PC-9 (cell line): ENCODE measurements around the gene E2F7. TPM values are rescaled to one million over a fixed set of nuclear protein-coding genes. Genes with fewer than 3 reads are reported as not detected.

Source experiments
- BruUV-seq: library from RNA; stranded (reverse); fragments of 400-500 nt; replicated peaks from 2 replicates; lab custom pipeline; 2021; lab: Mats Ljungman, UMichigan
- CTCF ChIA-PET: fragments of 300-600 bp; sonication (Branson Sonifier 250); formaldehyde crosslinking; loops from one replicate; lab custom pipeline; 2022; ENCODE audit warnings: antibody characterized with exemption; lab: Charles Lee
- POLR2A ChIA-PET: fragments of 300-600 bp; sonication (Branson Sonifier 250); formaldehyde crosslinking; loops from one replicate; lab custom pipeline; 2022; ENCODE audit warnings: antibody characterized with exemption; ENCODE audit not compliant: unreplicated experiment; lab: Charles Lee
- DNase-seq, 2 experiments: peaks; one replicate each; pipeline versions ENCODE4 v3.0.0 to v3.0.0-alpha.2; 2015 to 2022; ENCODE audit warnings: mixed read lengths in 1 of 2
- H2AFZ ChIP-seq: fragments of 200-600 bp; sonication (generic); 2 replicates; pipeline ENCODE4 v1.8.1; 2017; ENCODE audit warnings: antibody characterized with exemption
- H3F3A ChIP-seq: fragments of 200-600 bp; sonication (generic); 2 replicates; pipeline ENCODE4 v1.8.1; 2017; ENCODE audit warnings: antibody characterized with exemption, mild to moderate bottlenecking, low read depth; ENCODE audit not compliant: insufficient read depth
- H3K27ac ChIP-seq: fragments of 200-600 bp; sonication (generic); 2 replicates; pipeline ENCODE4 v1.6.1; 2016; ENCODE audit warnings: mixed run types
- H3K27me3 ChIP-seq: fragments of 200-600 bp; sonication (generic); 2 replicates; pipeline ENCODE4 v1.6.1; 2016; ENCODE audit warnings: low read depth, mixed run types; ENCODE audit not compliant: insufficient read depth
- H3K36me3 ChIP-seq: fragments of 200-600 bp; sonication (generic); 2 replicates; pipeline ENCODE4 v1.6.1; 2016; ENCODE audit warnings: low read depth, mixed run types
- H3K4me1 ChIP-seq: fragments of 200-600 bp; sonication (generic); replicated peaks from 2 replicates; pipeline ENCODE4 v1.6.1; 2016; ENCODE audit warnings: mixed run types; ENCODE audit not compliant: insufficient read depth
- H3K4me2 ChIP-seq: fragments of 200-600 bp; sonication (generic); 2 replicates; pipeline ENCODE4 v1.6.1; 2017; ENCODE audit warnings: mixed run types
- H3K4me3 ChIP-seq: fragments of 200-600 bp; sonication (generic); 2 replicates; pipeline ENCODE4 v1.6.1; 2016; ENCODE audit warnings: mixed run types
- H3K79me2 ChIP-seq: fragments of 200-600 bp; sonication (generic); 2 replicates; pipeline ENCODE4 v1.6.1; 2017; ENCODE audit warnings: low read depth, mixed run types
- H3K9me2 ChIP-seq: fragments of 200-600 bp; sonication (generic); 2 replicates; pipeline ENCODE4 v1.8.1; 2017; ENCODE audit warnings: mild to moderate bottlenecking; ENCODE audit not compliant: insufficient read depth
- H3K9me3 ChIP-seq: fragments of 200-600 bp; sonication (generic); 2 replicates; pipeline ENCODE4 v1.8.1; 2016; ENCODE audit warnings: low read depth; ENCODE audit not compliant: insufficient read depth
- H4K20me1 ChIP-seq: fragments of 200-600 bp; sonication (generic); 2 replicates; pipeline ENCODE4 v1.8.1; 2017; ENCODE audit not compliant: insufficient read depth
- EZH2 ChIP-seq: fragments of 200-600 bp; sonication (generic); IDR thresholded peaks from 2 replicates; pipeline ENCODE4 v1.8.0; 2017; ENCODE audit warnings: antibody characterized with exemption, low read depth
- intact Hi-C: fragments of 100-400 bp; cut with micrococcal nuclease; formaldehyde crosslinking; loops from one replicate; pipeline ENCODE4 v1.10.0; 2022; ENCODE audit not compliant: unreplicated experiment
- total RNA-seq: library from RNA; stranded (reverse); gene quantifications from 2 replicates; pipeline ENCODE4 v1.2.3, GENCODE V29; 2021
- TF ChIP-seq, protein P1 (sequence below): fragments of 200-600 bp; sonication (generic); conservative IDR thresholded peaks from 2 replicates; pipeline ENCODE4 v1.6.1; 2017; ENCODE audit warnings: mixed run types, antibody characterized with exemption, mild to moderate bottlenecking, moderate library complexity

The E2F7 gene
- total RNA-seq, 1 experiment from 2014 or later = 14.6 TPM

DNA sequence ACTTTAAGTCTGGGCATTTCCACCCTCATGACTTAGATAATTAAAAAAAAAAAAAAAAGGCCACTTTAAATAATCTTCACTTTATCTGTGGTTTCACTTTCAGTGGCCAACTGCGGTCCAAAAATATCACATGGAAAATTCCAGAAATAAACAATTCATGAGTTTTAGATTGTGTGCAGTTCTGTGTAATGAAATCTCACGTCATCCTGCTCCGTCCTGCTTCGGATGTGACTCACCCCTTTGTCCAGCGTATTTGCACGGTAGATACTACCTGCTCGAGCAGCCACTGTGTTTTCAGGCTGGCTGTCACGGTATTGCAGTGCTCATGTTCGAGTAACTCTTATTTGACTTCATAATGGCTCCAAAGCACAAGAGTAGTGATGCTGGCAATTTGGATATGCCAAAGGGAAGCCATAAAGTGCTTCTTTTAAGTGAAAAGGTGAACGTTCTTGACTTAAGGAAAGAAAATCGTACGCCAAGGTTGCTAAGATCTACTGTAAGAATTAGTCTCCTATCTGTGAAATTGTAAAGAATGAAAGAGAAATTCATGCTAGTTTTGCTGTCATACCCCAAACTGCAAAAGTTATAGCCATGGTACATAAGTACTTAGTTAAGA lies 2.4 kb downstream of the E2F7 start:
- DNase-seq = no peak
- ChIA-PET POLR2A (no interaction called here), CTCF (no interaction called here)
- no peaks in the 10 kb centered on the region for H4K20me1 ChIP-seq
- no peaks in the 10 kb centered on the region for H3K9me3 ChIP-seq
- no peaks in the 10 kb centered on the region for H3K79me2 ChIP-seq
- no peak overlapping the region for H3K4me2 ChIP-seq
- intact Hi-C loops = no loop called here
- no peaks in the 10 kb centered on the region for H3F3A ChIP-seq
- H3K36me3 ChIP-seq = no peaks in the 10 kb centered on the region
- no peak overlapping the region for H2AFZ ChIP-seq
- H3K27ac ChIP-seq = no peak overlapping the region
- H3K4me1 ChIP-seq = peaks cover 19% of the 10 kb centered on the region
- TF ChIP-seq EZH2 = no peak
- TF ChIP-seq, protein P1, sequence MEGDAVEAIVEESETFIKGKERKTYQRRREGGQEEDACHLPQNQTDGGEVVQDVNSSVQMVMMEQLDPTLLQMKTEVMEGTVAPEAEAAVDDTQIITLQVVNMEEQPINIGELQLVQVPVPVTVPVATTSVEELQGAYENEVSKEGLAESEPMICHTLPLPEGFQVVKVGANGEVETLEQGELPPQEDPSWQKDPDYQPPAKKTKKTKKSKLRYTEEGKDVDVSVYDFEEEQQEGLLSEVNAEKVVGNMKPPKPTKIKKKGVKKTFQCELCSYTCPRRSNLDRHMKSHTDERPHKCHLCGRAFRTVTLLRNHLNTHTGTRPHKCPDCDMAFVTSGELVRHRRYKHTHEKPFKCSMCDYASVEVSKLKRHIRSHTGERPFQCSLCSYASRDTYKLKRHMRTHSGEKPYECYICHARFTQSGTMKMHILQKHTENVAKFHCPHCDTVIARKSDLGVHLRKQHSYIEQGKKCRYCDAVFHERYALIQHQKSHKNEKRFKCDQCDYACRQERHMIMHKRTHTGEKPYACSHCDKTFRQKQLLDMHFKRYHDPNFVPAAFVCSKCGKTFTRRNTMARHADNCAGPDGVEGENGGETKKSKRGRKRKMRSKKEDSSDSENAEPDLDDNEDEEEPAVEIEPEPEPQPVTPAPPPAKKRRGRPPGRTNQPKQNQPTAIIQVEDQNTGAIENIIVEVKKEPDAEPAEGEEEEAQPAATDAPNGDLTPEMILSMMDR = no peak
- H3K4me3 ChIP-seq = no peak overlapping the region
- H3K9me2 ChIP-seq = no peaks in the 10 kb centered on the region
- BruUV-seq = no TSS peak
- H3K27me3 ChIP-seq = no peaks in the 10 kb centered on the region

DNA sequence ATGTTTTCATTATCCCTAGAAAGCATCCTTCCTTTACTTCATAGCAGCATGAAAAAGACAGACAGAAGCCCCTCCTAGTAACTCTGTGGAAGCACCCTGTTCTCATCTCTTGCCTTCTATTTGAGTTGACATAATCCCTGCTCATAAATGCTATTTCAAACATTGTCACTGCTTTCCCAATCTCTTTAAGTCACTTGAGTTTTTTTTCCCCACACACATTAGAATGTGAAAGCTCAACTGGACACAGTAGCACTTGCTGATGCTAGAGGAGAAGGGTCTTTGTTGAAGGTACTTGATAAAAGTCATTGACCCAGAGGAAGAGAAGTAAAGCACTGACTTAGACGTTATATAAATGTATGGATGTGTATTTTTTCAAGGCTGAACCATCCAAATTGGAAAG lies 3.0 kb downstream of the E2F7 start:
- Histone ChIP-seq H3K36me3 (no peaks in the 10 kb centered on the region), H2AFZ (no peak overlapping the region), H3K9me3 (no peaks in the 10 kb centered on the region), H4K20me1 (no peaks in the 10 kb centered on the region), H3K4me1 (peaks cover 19% of the 10 kb centered on the region), H3K4me3 (no peak overlapping the region), H3K9me2 (no peaks in the 10 kb centered on the region), H3K27ac (no peak overlapping the region), H3F3A (no peaks in the 10 kb centered on the region), H3K27me3 (no peaks in the 10 kb centered on the region), H3K4me2 (no peak overlapping the region), H3K79me2 (no peaks in the 10 kb centered on the region)
- ChIA-PET CTCF (no interaction called here), POLR2A (no interaction called here)
- intact Hi-C loops = no loop called here
- no peak for DNase-seq
- no peak for TF ChIP-seq EZH2
- TF ChIP-seq, protein P1 = no peak
- no TSS peak for BruUV-seq

DNA sequence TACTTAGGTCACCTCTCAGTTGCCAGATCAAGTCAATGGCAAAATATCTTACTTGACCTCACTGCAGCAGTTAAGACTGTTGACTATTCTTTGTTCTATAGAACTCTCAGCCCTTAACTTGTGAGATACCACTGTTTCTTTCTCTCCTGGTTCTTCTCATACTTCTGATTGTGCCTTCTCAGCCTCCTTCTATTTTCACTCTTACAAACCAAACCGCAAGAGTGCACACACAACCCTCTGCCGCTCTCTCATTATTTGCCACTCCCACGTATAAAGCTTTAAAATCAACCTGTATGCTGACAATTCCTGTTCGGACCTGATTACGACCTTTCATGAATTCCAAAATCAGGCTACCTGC lies 4.5 kb downstream of the E2F7 start:
- Histone ChIP-seq H3K79me2 (no peaks in the 10 kb centered on the region), H3F3A (no peaks in the 10 kb centered on the region), H3K27ac (no peak overlapping the region), H3K4me3 (no peak overlapping the region), H3K27me3 (no peaks in the 10 kb centered on the region), H3K4me2 (no peak overlapping the region), H3K9me3 (no peaks in the 10 kb centered on the region), H2AFZ (no peak overlapping the region), H4K20me1 (no peaks in the 10 kb centered on the region), H3K4me1 (peaks cover 11% of the 10 kb centered on the region), H3K9me2 (no peaks in the 10 kb centered on the region), H3K36me3 (no peaks in the 10 kb centered on the region)
- no TSS peak for BruUV-seq
- CTCF ChIA-PET = no interaction called here
- POLR2A ChIA-PET = no interaction called here
- intact Hi-C loops = no loop called here
- TF ChIP-seq, protein P1 = no peak
- no peak for TF ChIP-seq EZH2
- DNase-seq = no peak
